Lower lobe of right lung (tissue), 2 donors: ENCODE results near the gene UBC. TPM values are rescaled to one million over a fixed set of nuclear protein-coding genes. Genes with fewer than 3 reads are reported as not detected.

Experiments
- ATAC-seq, 2 donors: fragments of 200-7000 bp; cut with Tn5 transposase; one replicate each; pipeline ENCODE4 v1.9.1; 2020 to 2022; ENCODE audit warnings: mild to moderate bottlenecking in 2 of 2, moderate library complexity in 2 of 2
- DNase-seq: peaks from one replicate; pipeline ENCODE4 v3.0.0-alpha.2; 2020
- H3K27ac ChIP-seq: fragments of 200-600 bp; one replicate; pipeline ENCODE4 v1.8.0; 2022
- H3K27me3 ChIP-seq: fragments of 200-600 bp; one replicate; pipeline ENCODE4 v1.8.0; 2022; ENCODE audit warnings: low read depth
- H3K36me3 ChIP-seq: fragments of 200-600 bp; one replicate; pipeline ENCODE4 v1.8.0; 2022; ENCODE audit warnings: mild to moderate bottlenecking
- H3K4me1 ChIP-seq: fragments of 200-600 bp; one replicate; pipeline ENCODE4 v1.8.0; 2022
- H3K4me3 ChIP-seq: fragments of 200-600 bp; one replicate; pipeline ENCODE4 v1.8.0; 2022; ENCODE audit warnings: mild to moderate bottlenecking
- H3K9me3 ChIP-seq: fragments of 200-600 bp; one replicate; pipeline ENCODE4 v1.8.0; 2022
- intact Hi-C: fragments of 100-400 bp; cut with DNase I; formaldehyde crosslinking; loops from one replicate; pipeline ENCODE4 v1.11.0; 2022
- total RNA-seq: library from RNA; stranded (reverse); fragmentation: NEBNext Ultra II Directional; extraction: Animal tissue kit (Norgen Biotek cat#: 25700); gene quantifications from one replicate; pipeline ENCODE4 v1.2.1, GENCODE V29; 2021
- TF ChIP-seq, protein P1 (sequence below): fragments of 200-600 bp; IDR thresholded peaks from one replicate; pipeline ENCODE4 v1.8.0; 2022; ENCODE audit warnings: antibody characterized with exemption, mild to moderate bottlenecking
- donor health status: DM: no; HTN: yes; CAD: no; lungs with severe emphysema.

The UBC gene
- total RNA-seq, 1 donor from 2014 or later = 977 TPM

DNA sequence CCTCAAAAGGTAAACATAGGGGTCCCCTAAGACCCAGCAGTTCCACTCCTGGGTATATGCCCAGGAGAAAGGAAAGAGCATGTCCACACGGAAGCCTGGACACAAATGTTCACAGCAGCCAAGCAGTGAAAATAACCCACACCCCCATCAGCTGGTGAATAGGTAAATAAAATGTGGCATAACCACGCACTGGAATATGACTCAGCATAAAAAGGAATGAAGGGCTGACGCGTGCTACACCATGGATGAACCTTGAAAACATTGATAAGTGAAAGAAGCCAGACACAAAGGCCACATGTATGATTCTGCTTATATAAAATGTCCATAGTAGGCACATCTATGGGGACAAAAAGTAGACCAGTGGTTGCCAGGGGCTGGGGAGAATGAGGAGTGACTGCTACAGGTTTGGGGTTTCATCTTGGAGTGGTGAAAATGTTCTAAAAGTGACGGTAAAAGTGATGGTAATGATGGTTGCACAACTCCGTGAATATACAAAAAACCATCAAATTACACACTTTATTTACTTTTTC, 47.0 kb downstream of the UBC start:
- no peaks in the 10 kb centered on the region for H3K9me3 ChIP-seq
- no peak overlapping the region for H3K27ac ChIP-seq
- DNase-seq (no peak), ATAC-seq (no peak)
- H3K4me1 ChIP-seq = peaks cover 26% of the 10 kb centered on the region
- H3K27me3 ChIP-seq = no peaks in the 10 kb centered on the region
- intact Hi-C loops = no loop called here
- TF ChIP-seq, protein P1, sequence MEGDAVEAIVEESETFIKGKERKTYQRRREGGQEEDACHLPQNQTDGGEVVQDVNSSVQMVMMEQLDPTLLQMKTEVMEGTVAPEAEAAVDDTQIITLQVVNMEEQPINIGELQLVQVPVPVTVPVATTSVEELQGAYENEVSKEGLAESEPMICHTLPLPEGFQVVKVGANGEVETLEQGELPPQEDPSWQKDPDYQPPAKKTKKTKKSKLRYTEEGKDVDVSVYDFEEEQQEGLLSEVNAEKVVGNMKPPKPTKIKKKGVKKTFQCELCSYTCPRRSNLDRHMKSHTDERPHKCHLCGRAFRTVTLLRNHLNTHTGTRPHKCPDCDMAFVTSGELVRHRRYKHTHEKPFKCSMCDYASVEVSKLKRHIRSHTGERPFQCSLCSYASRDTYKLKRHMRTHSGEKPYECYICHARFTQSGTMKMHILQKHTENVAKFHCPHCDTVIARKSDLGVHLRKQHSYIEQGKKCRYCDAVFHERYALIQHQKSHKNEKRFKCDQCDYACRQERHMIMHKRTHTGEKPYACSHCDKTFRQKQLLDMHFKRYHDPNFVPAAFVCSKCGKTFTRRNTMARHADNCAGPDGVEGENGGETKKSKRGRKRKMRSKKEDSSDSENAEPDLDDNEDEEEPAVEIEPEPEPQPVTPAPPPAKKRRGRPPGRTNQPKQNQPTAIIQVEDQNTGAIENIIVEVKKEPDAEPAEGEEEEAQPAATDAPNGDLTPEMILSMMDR = no peak
- no peaks in the 10 kb centered on the region for H3K36me3 ChIP-seq
- no peak overlapping the region for H3K4me3 ChIP-seq

DNA sequence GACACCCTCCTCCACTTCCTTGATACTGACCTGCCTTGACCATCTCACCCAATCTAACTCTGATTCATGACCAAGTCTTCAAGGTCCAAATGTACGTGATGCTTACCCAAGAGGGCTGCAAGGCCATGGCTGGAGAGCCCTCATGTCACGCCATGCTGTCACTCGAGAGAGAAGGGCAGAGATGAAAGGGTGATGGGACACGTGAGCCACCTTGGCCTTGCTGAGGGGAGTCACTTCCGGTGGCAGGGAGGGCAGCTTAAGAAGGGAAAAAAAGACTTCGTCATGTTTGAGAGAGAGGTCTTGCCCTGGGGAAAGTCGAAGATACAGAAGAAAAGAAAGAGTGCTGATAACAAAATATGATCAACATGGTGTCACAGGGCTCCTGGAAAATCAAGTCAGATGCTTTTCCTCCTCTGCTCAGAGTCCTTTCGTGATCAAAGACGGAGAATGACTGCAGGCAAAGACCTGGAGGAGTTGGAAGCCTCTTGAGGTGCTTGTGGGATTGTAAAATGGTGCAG, 47.5 kb downstream of the UBC start:
- H3K36me3 ChIP-seq = no peaks in the 10 kb centered on the region
- H3K9me3 ChIP-seq = no peaks in the 10 kb centered on the region
- ATAC-seq = no peak
- TF ChIP-seq, protein P1 = no peak
- no peaks in the 10 kb centered on the region for H3K27me3 ChIP-seq
- peaks cover 32% of the 10 kb centered on the region for H3K4me1 ChIP-seq
- intact Hi-C loops = no loop called here
- H3K27ac ChIP-seq = no peak overlapping the region
- H3K4me3 ChIP-seq = no peak overlapping the region
- DNase-seq = no peak

DNA sequence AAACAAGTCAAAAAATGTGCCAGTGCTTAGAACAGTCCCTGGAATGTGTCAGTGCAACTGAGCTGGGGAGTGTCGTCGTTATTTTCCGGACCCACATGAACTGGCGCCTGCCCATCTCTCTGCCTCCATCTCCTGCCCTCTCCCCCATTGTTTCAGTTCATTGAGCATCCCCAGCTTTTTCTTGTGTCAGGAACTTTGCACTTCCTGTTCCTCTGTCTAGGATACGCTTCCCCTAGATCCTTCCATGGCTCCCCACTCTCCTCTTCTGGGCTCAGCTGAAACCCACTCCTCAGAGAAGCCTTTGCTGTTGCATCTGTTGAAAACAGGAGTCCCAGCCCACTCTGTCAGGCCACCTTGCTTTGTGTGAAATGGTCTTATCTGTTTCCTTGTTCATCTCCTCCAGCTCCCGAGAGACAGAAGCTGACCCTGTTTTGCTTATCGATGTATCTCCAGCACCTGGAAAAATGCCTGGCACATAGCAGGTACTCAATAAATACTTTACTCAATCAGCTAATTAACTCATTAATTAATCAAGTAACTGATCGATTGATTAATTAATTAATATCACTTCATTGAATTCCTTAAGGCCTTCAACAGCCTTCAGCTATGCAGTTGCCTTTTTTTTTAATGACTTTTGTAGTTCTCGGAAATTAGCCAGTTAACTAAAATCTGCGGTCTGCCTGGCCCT, 48.1 kb downstream of the UBC start:
- ATAC-seq (no peak), DNase-seq (no peak)
- H3K27ac ChIP-seq = no peak overlapping the region
- TF ChIP-seq, protein P1 = no peak
- intact Hi-C loops = no loop called here
- no peaks in the 10 kb centered on the region for H3K9me3 ChIP-seq
- no peaks in the 10 kb centered on the region for H3K27me3 ChIP-seq
- H3K4me3 ChIP-seq = no peak overlapping the region
- H3K36me3 ChIP-seq = no peaks in the 10 kb centered on the region
- peaks cover 34% of the 10 kb centered on the region for H3K4me1 ChIP-seq

DNA sequence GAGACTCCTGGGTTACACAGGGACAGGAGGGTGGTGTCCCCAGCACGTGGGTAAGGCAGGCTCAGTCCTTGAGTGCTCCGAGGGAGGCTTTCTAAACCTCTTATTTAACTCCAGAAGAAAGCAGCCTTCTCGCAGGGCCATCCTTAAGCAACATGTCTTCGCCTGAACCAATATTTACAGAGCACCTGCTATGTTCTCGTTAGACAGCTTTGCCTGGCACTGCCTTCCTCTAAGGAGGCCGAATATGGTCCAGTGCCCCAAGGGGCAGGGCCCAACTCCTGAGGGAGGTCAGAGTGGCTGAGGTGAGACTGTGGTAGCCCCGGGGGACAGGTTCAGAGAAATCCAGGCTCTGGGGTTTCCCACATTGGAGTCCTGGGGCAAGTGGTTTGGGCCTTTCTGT, 48.7 kb downstream of the UBC start:
- intact Hi-C loops = no loop called here
- no peak overlapping the region for H3K27ac ChIP-seq
- DNase-seq (no peak), ATAC-seq (no peak)
- peaks cover 34% of the 10 kb centered on the region for H3K4me1 ChIP-seq
- no peaks in the 10 kb centered on the region for H3K27me3 ChIP-seq
- H3K4me3 ChIP-seq = no peak overlapping the region
- H3K36me3 ChIP-seq = no peaks in the 10 kb centered on the region
- H3K9me3 ChIP-seq = no peaks in the 10 kb centered on the region
- TF ChIP-seq, protein P1 = no peak

DNA sequence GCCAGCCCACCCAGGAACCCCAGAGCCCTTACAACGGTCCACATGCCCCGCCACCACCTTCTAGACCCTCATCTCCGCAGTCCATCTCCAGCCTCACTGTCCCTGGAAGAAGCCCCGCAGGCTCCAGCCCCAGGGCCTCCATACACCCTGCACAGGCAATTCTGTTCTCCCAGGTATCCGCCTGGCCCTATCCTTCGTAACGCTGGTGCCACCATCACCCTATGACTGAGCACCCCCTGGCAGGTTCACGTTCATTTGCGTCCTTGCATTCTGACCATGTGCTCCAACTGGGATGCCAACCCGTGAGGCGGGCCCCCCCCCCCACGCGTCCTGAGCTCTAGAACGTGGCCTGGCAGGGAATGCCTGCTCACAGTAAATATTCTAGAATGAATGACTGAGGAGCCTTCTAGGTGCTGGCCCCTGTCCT, 50.1 kb downstream of the UBC start:
- H3K27ac ChIP-seq = peak overlapping the region; percentile 53
- TF ChIP-seq, protein P1 = no peak
- H3K4me3 ChIP-seq = peak overlapping the region; percentile 67
- no peaks in the 10 kb centered on the region for H3K27me3 ChIP-seq
- H3K9me3 ChIP-seq = no peaks in the 10 kb centered on the region
- H3K4me1 ChIP-seq = peaks cover 34% of the 10 kb centered on the region
- DNase-seq (no peak), ATAC-seq (peak in 1 of 2 donors; percentile 1)
- no peaks in the 10 kb centered on the region for H3K36me3 ChIP-seq
- intact Hi-C loops = no loop called here
